Thyroid gland (tissue), 4 donors: ENCODE results near the gene LRRC56. TPM values are rescaled to one million over a fixed set of nuclear protein-coding genes. Genes with fewer than 3 reads are reported as not detected.

Experiments
- DNase-seq, 2 donors: peaks; one replicate each; pipeline ENCODE4 v3.0.0-alpha.2; 2019
- H3K27ac ChIP-seq, 3 donors: fragments of 200-600 bp; sonication (generic); 1 replicate in 2 of 3; 2 replicates in 1 of 3; pipeline ENCODE4 v1.5.1; 2016 to 2019; ENCODE audit warnings: mild to moderate bottlenecking in 1 of 3, moderate library complexity in 1 of 3
- H3K27me3 ChIP-seq: fragments of 200-600 bp; sonication (generic); one replicate; pipeline ENCODE4 v1.5.1; 2019
- H3K36me3 ChIP-seq, 2 donors: fragments of 200-600 bp; sonication (generic); one replicate each; pipeline ENCODE4 v1.5.1; 2016 to 2019
- H3K4me1 ChIP-seq, 2 donors: fragments of 200-600 bp; sonication (generic); one replicate each; pipeline ENCODE4 v1.5.1; 2017 to 2019
- H3K4me3 ChIP-seq, 3 donors: fragments of 200-600 bp; sonication (generic); replicated peaks in 1 of 3; 1 replicate in 2 of 3; 2 replicates in 1 of 3; pipeline ENCODE4 v1.5.1; 2016; ENCODE audit warnings: mild to moderate bottlenecking in 1 of 3
- H3K9me3 ChIP-seq: fragments of 200-600 bp; sonication (generic); one replicate; pipeline ENCODE4 v1.5.1; 2017
- CTCF ChIP-seq, 6 experiments: fragments of 200-600 bp in 3 of 6; fragments of 450-650 bp in 3 of 6; sonication (generic) in 3 of 6; IDR thresholded peaks; one replicate each; pipeline ENCODE4 v1.5.1; 2016 to 2019; ENCODE audit warnings: antibody characterized with exemption in 6 of 6, mild to moderate bottlenecking in 2 of 6, inconsistent platforms in 1 of 6, moderate library complexity in 1 of 6
- POLR2A ChIP-seq, 2 donors: fragments of 450-650 bp; IDR thresholded peaks; one replicate each; pipeline ENCODE4 v1.6.1; 2017; ENCODE audit warnings: antibody characterized with exemption in 2 of 2, mild to moderate bottlenecking in 2 of 2, moderate library complexity in 1 of 2
- WGBS, 2 donors: methylation state at CpG; one replicate each; pipeline ENCODE4 v1.1.5; 2017; 5-methylcytosine and 5-hydroxymethylcytosine counted together
- intact Hi-C: fragments of 100-400 bp; cut with DNase I; formaldehyde crosslinking; loops from one replicate; pipeline ENCODE4 v1.15.1; 2023
- total RNA-seq, 4 donors: library from RNA; depleted of rRNA; stranded (reverse); fragments of >200 nt; gene quantifications; one replicate each; pipeline ENCODE4 v1.2.3, GENCODE V29; 2016

Gene LRRC56
- total RNA-seq, 4 donors from 2014 or later = 1.7 to 2.6 (median 2.3) TPM

GRCh38 chr11:534396-535209 lies 2.7 kb upstream of the LRRC56 start:
- DNase-seq = peak; percentile 39 to 43
- WGBS, 2 donors = 3 to 15% methylated on average over 21 to 26 of the region's 66 CpGs
- H3K4me3 ChIP-seq = peak overlapping the region; percentile 20 to 81 (median 63)
- intact Hi-C loops = no loop called here
- TF ChIP-seq CTCF (IDR thresholded peaks at IDR 0.05) (no peak), POLR2A (IDR thresholded peaks at IDR 0.05) (no peak)
- H3K27ac ChIP-seq = peak overlapping the region in 1 of 3 donors; percentile 28
- H3K9me3 ChIP-seq = no peaks in the 10 kb centered on the region
- no peaks in the 10 kb centered on the region for H3K27me3 ChIP-seq
- peaks cover 17 to 20% of the 10 kb centered on the region in 2 donors for H3K36me3 ChIP-seq
- H3K4me1 ChIP-seq = peaks cover 18 to 37% of the 10 kb centered on the region in 2 donors

GRCh38 chr11:535210-535518 lies 2.2 kb upstream of the LRRC56 start:
- DNase-seq = no peak

GRCh38 chr11:535519-536454 lies 1.5 kb upstream of the LRRC56 start, which contains the start of gene HRAS:
HRAS (minus strand) TSS chr11:535576.
- WGBS, 2 donors = 6 to 14% methylated on average over 13 to 30 of the region's 97 CpGs
- peaks cover 18 to 37% of the 10 kb centered on the region in 2 donors for H3K4me1 ChIP-seq
- TF ChIP-seq CTCF (IDR thresholded peaks at IDR 0.05) (no peak), POLR2A (IDR thresholded peaks at IDR 0.05) (peak in 1 of 2 donors; percentile 82)
- H3K36me3 ChIP-seq = peaks cover 17 to 20% of the 10 kb centered on the region in 2 donors
- intact Hi-C loops = no loop called here
- DNase-seq = peak; percentile 95
- H3K27ac ChIP-seq = peak within 1 kb of the TSS; percentile 28 to 89 (median 61)
- H3K27me3 ChIP-seq = no peaks in the 10 kb centered on the region
- no peaks in the 10 kb centered on the region for H3K9me3 ChIP-seq
- H3K4me3 ChIP-seq = peak within 1 kb of the TSS; percentile 30 to 81 (median 63)

More at GRCh38 chr11:535210-535518, 2.2 kb upstream of the LRRC56 start:
- no peak overlapping the region for H3K27ac ChIP-seq
- peaks cover 17 to 20% of the 10 kb centered on the region in 2 donors for H3K36me3 ChIP-seq
- TF ChIP-seq POLR2A (IDR thresholded peaks at IDR 0.05) (no peak), CTCF (IDR thresholded peaks at IDR 0.05) (no peak)
- H3K4me3 ChIP-seq = peak overlapping the region in 1 of 3 donors; percentile 81
- H3K9me3 ChIP-seq = no peaks in the 10 kb centered on the region
- WGBS, 2 donors = no CpG with 5 or more reads among the region's 56 CpGs
- peaks cover 18 to 37% of the 10 kb centered on the region in 2 donors for H3K4me1 ChIP-seq
- intact Hi-C loops = no loop called here
- no peaks in the 10 kb centered on the region for H3K27me3 ChIP-seq

GRCh38 chr11:537622-538430 lies 499 bp downstream of the LRRC56 start:
- intact Hi-C loops = no loop called here
- no peaks in the 10 kb centered on the region for H3K27me3 ChIP-seq
- TF ChIP-seq POLR2A (IDR thresholded peaks at IDR 0.05) (no peak), CTCF (IDR thresholded peaks at IDR 0.05) (no peak)
- H3K4me3 ChIP-seq = peak overlapping the region in 1 of 3 donors; percentile 39
- H3K36me3 ChIP-seq = peaks cover 5 to 6% of the 10 kb centered on the region in 2 donors
- H3K4me1 ChIP-seq = peaks cover 18 to 33% of the 10 kb centered on the region in 2 donors
- DNase-seq = no peak
- 42 to 46% methylated on average over 9 to 19 of the region's 19 CpGs for WGBS, 2 donors
- no peaks in the 10 kb centered on the region for H3K9me3 ChIP-seq
- peak overlapping the region in 1 of 3 donors; percentile 56 for H3K27ac ChIP-seq
